ENCODE data around the gene DAGLA. TPM values are rescaled to one million over a fixed set of nuclear protein-coding genes. Genes with fewer than 3 reads are reported as not detected.

DAGLA gene
- total and polyA plus RNA-seq, 2 donors (not counting 1 experiment from before 2014, with no cell fraction given), result 0.06 TPM; not detected in 1

GRCh38 chr11:61730240-61730994 is 50.2 kb downstream of the DAGLA start:
- no peak overlapping the region for H2AFZ ChIP-seq (ENCODE audit: insufficient read depth, low read depth, low read length, poor library complexity, severe bottlenecking)
- H3K9me3 Mint-ChIP-seq (ENCODE audit: insufficient read depth), result no peaks in the 10 kb centered on the region
- H3K4me3 ChIP-seq (ENCODE audit: control extremely low read depth in 1 of 5, extremely low read depth in 1 of 5, insufficient read depth in 1 of 5, low read depth in 2 of 5, low read length in 4 of 5), result no peak overlapping the region
- ChIA-PET CTCF (no interaction called here), POLR2A (no interaction called here)
- no peak overlapping the region for H3K4me2 ChIP-seq (replicated peaks; ENCODE audit: low read depth, low read length, poor library complexity, severe bottlenecking)
- H3K9ac ChIP-seq (ENCODE audit: low read length), result no peak overlapping the region
- no peak overlapping the region for H3K27ac Mint-ChIP-seq
- no peaks in the 10 kb centered on the region for H3K36me3 ChIP-seq (replicated peaks in 1 of 2; ENCODE audit: control extremely low read depth in 1 of 2, control insufficient read depth in 1 of 2, extremely low read depth in 1 of 2, insufficient read depth in 2 of 2, low read length in 1 of 2)
- no peak for TF ChIP-seq CTCF (IDR thresholded peaks at IDR 0.05)
- H3K4me1 ChIP-seq (ENCODE audit: control insufficient read depth in 2 of 2, insufficient read depth in 2 of 2, low read length in 2 of 2), result peaks cover 0 to 8% of the 10 kb centered on the region in 2 donors
- peaks cover 2% of the 10 kb centered on the region for H3K4me1 Mint-ChIP-seq
- DNase-seq (no peak), ATAC-seq (ENCODE audit: low read depth) (no peak)
- H3K9me3 ChIP-seq (ENCODE audit: control extremely low read depth in 1 of 3, control insufficient read depth in 2 of 3, insufficient read depth in 1 of 3, low read length in 2 of 3), result peaks cover 0 to 4% (median 0%) of the 10 kb centered on the region in 3 donors
- H3K79me2 ChIP-seq (ENCODE audit: control insufficient read depth, insufficient read depth, low read length), result no peaks in the 10 kb centered on the region
- 88% methylated on average over 13 of the region's 13 CpGs for WGBS (ENCODE audit: insufficient coverage)
- intact Hi-C loops (cut with micrococcal nuclease), result no loop called here
- peaks cover 4% of the 10 kb centered on the region for H3K27me3 Mint-ChIP-seq
- no peak overlapping the region for H3K27ac ChIP-seq (ENCODE audit: low read length in 2 of 2)
- no peaks in the 10 kb centered on the region for H4K20me1 ChIP-seq (ENCODE audit: control insufficient read depth, insufficient read depth, low read length, poor library complexity, severe bottlenecking)
- H3K27me3 ChIP-seq (replicated peaks in 1 of 4; ENCODE audit: control extremely low read depth in 1 of 4, control insufficient read depth in 3 of 4, insufficient read depth in 4 of 4, low read length in 3 of 4), result no peaks in the 10 kb centered on the region
- no peak overlapping the region for H3K4me3 Mint-ChIP-seq

GRCh38 chr11:61731211-61731951 is 51.2 kb downstream of the DAGLA start:
- ChIA-PET POLR2A (no interaction called here), CTCF (no interaction called here)
- WGBS (ENCODE audit: insufficient coverage), result 89% methylated on average over 15 of the region's 19 CpGs

More at GRCh38 chr11:61731211-61731951, 51.2 kb downstream of the DAGLA start:
- peaks cover 2% of the 10 kb centered on the region for H3K4me1 Mint-ChIP-seq
- Histone ChIP-seq H3K4me3 (ENCODE audit: control extremely low read depth in 1 of 5, extremely low read depth in 1 of 5, insufficient read depth in 1 of 5, low read depth in 2 of 5, low read length in 4 of 5) (no peak overlapping the region), H3K4me1 (ENCODE audit: control insufficient read depth in 2 of 2, insufficient read depth in 2 of 2, low read length in 2 of 2) (peaks cover 0 to 8% of the 10 kb centered on the region in 2 donors), H3K27me3 (replicated peaks in 1 of 4; ENCODE audit: control extremely low read depth in 1 of 4, control insufficient read depth in 3 of 4, insufficient read depth in 4 of 4, low read length in 3 of 4) (no peaks in the 10 kb centered on the region), H3K9me3 (ENCODE audit: control extremely low read depth in 1 of 3, control insufficient read depth in 2 of 3, insufficient read depth in 1 of 3, low read length in 2 of 3) (peaks cover 0 to 4% (median 0%) of the 10 kb centered on the region in 3 donors), H4K20me1 (ENCODE audit: control insufficient read depth, insufficient read depth, low read length, poor library complexity, severe bottlenecking) (no peaks in the 10 kb centered on the region), H3K27ac (ENCODE audit: low read length in 2 of 2) (no peak overlapping the region), H3K79me2 (ENCODE audit: control insufficient read depth, insufficient read depth, low read length) (no peaks in the 10 kb centered on the region), H3K4me2 (replicated peaks; ENCODE audit: low read depth, low read length, poor library complexity, severe bottlenecking) (no peak overlapping the region), H3K36me3 (replicated peaks in 1 of 2; ENCODE audit: control extremely low read depth in 1 of 2, control insufficient read depth in 1 of 2, extremely low read depth in 1 of 2, insufficient read depth in 2 of 2, low read length in 1 of 2) (no peaks in the 10 kb centered on the region), H2AFZ (ENCODE audit: insufficient read depth, low read depth, low read length, poor library complexity, severe bottlenecking) (no peak overlapping the region), H3K9ac (ENCODE audit: low read length) (no peak overlapping the region)
- intact Hi-C loops (cut with micrococcal nuclease), result no loop called here
- no peaks in the 10 kb centered on the region for H3K9me3 Mint-ChIP-seq (ENCODE audit: insufficient read depth)
- peaks cover 4% of the 10 kb centered on the region for H3K27me3 Mint-ChIP-seq
- no peak overlapping the region for H3K4me3 Mint-ChIP-seq
- no peak overlapping the region for H3K27ac Mint-ChIP-seq
- no peak for ATAC-seq (ENCODE audit: low read depth)
- DNase-seq, result no peak
- TF ChIP-seq CTCF (IDR thresholded peaks at IDR 0.05), result no peak
- no peak for TF ChIP-seq EZH2 (IDR thresholded peaks at IDR 0.05; ENCODE audit: borderline replicate concordance, insufficient read depth, low read depth, low read length, poor library complexity, severe bottlenecking)
